OCI-LY7 (cell line): Measurements from ENCODE around the gene TSPAN5. TPM values are rescaled to one million over a fixed set of nuclear protein-coding genes. Genes with fewer than 3 reads are reported as not detected.
"Not testable (repeated sequence)": the region's sequence is repeated elsewhere in the genome, so short reads cannot be mapped to it uniquely, and the experiment has no call there.

Experiments used
- BruUV-seq: library from RNA; stranded (reverse); fragments of 400-500 nt; replicated peaks from 2 replicates; lab custom pipeline; 2021; lab: Mats Ljungman, UMichigan
- CTCF ChIA-PET: fragments of 300-600 bp; sonication (Branson Sonifier 250); formaldehyde crosslinking; loops from one replicate; lab custom pipeline; 2022; ENCODE audit warnings: antibody characterized with exemption; ENCODE audit not compliant: unreplicated experiment; lab: Charles Lee
- POLR2A ChIA-PET: fragments of 300-600 bp; sonication (Branson Sonifier 250); formaldehyde crosslinking; loops from one replicate; lab custom pipeline; 2022; ENCODE audit warnings: antibody characterized with exemption; lab: Charles Lee
- DNase-seq: peaks from one replicate; pipeline ENCODE4 v3.0.0-alpha.2; 2015; ENCODE audit warnings: low spot score
- H2AFZ ChIP-seq: fragments of 200-600 bp; sonication (generic), shearing (Covaris generic); 2 replicates; pipeline ENCODE4 v1.6.1; 2014; ENCODE audit warnings: mild to moderate bottlenecking, antibody characterized with exemption, low read length, moderate library complexity
- H3K27ac ChIP-seq: fragments of 200-600 bp; sonication (generic); 2 replicates; pipeline ENCODE4 v1.5.1; 2014; ENCODE audit warnings: mixed run types, low read depth, mild to moderate bottlenecking, moderate library complexity, low read length, inconsistent platforms; ENCODE audit not compliant: poor library complexity, severe bottlenecking
- H3K36me3 ChIP-seq: fragments of 200-600 bp; sonication (generic); 2 replicates; pipeline ENCODE4 v1.6.1; 2014; ENCODE audit warnings: mild to moderate bottlenecking, antibody characterized with exemption, low read length, moderate library complexity, mixed read lengths; ENCODE audit not compliant: insufficient read depth
- H3K4me1 ChIP-seq: fragments of 200-600 bp; sonication (generic); 2 replicates; pipeline ENCODE4 v1.5.1; 2014; ENCODE audit warnings: mild to moderate bottlenecking, low read length; ENCODE audit not compliant: insufficient read depth, poor library complexity, severe bottlenecking
- H3K4me2 ChIP-seq: fragments of 200-600 bp; sonication (generic); 2 replicates; pipeline ENCODE4 v1.6.1; 2014; ENCODE audit warnings: mild to moderate bottlenecking, low read length
- H3K4me3 ChIP-seq: fragments of 200-600 bp; sonication (generic); 2 replicates; pipeline ENCODE4 v1.5.1; 2014; ENCODE audit warnings: mild to moderate bottlenecking, low read depth, low read length; ENCODE audit not compliant: poor library complexity, severe bottlenecking
- H3K79me2 ChIP-seq: fragments of 200-600 bp; sonication (generic); 2 replicates; pipeline ENCODE4 v1.6.1; 2016; ENCODE audit warnings: low read depth, mild to moderate bottlenecking, low read length, moderate library complexity, mixed read lengths; ENCODE audit not compliant: insufficient read depth
- H3K9me2 ChIP-seq: fragments of 200-600 bp; sonication (generic); 2 replicates; pipeline ENCODE4 v1.6.1; 2016; ENCODE audit warnings: mild to moderate bottlenecking, low read length, mixed read lengths; ENCODE audit not compliant: insufficient read depth
- H3K9me3 ChIP-seq: fragments of 200-600 bp; sonication (generic); 2 replicates; pipeline ENCODE4 v1.6.1; 2014; ENCODE audit warnings: mild to moderate bottlenecking, mixed run types, low read length, mixed read lengths
- H4K20me1 ChIP-seq: fragments of 200-600 bp; sonication (generic); 2 replicates; pipeline ENCODE4 v1.6.1; 2014; ENCODE audit warnings: mild to moderate bottlenecking, antibody characterized with exemption, low read length, moderate library complexity, mixed read lengths; ENCODE audit not compliant: insufficient read depth
- CTCF ChIP-seq: fragments of 200-600 bp; sonication (generic); conservative IDR thresholded peaks from 2 replicates; pipeline ENCODE4 v1.5.1; 2014; ENCODE audit warnings: mild to moderate bottlenecking, antibody characterized with exemption, low read length, moderate library complexity, mixed read lengths
- EZH2phosphoT487 ChIP-seq: fragments of 200-600 bp; sonication (generic); IDR thresholded peaks from 2 replicates; pipeline ENCODE4 v1.6.1; 2018; ENCODE audit warnings: low read depth, borderline replicate concordance, mild to moderate bottlenecking, mixed run types, antibody characterized with exemption, low read length, moderate library complexity, mixed read lengths
- intact Hi-C: fragments of 100-400 bp; cut with micrococcal nuclease; formaldehyde crosslinking; loops from one replicate; pipeline ENCODE4 v1.10.0; 2022; ENCODE audit not compliant: unreplicated experiment
- total RNA-seq, 2 experiments: library from RNA; depleted of rRNA in 1 of 2; stranded (reverse); fragments of >200 nt in 1 of 2; shearing (Covaris generic) in 1 of 2; gene quantifications; 2 replicates each; pipeline ENCODE4 v1.2.3, GENCODE V29; 2014 to 2022

The TSPAN5 gene
- total RNA-seq, 2 experiments from 2014 or later: not detected

GRCh38 chr4:98481167-98481566, 177.2 kb downstream of the TSPAN5 start:
- Histone ChIP-seq H3K27ac (no peak overlapping the region), H3K4me3 (no peak overlapping the region), H3K9me2 (no peaks in the 10 kb centered on the region), H2AFZ (no peak overlapping the region), H4K20me1 (no peaks in the 10 kb centered on the region), H3K9me3 (no peaks in the 10 kb centered on the region), H3K4me2 (no peak overlapping the region), H3K79me2 (no peaks in the 10 kb centered on the region), H3K4me1 (no peaks in the 10 kb centered on the region), H3K36me3 (no peaks in the 10 kb centered on the region)
- ChIA-PET POLR2A (interaction anchor here (2.1 kb wide), 1 partner anchor 9 kb away, joined by 4 read pairs; no protein-coding TSS in a partner anchor), CTCF (interaction anchor here (1.2 kb wide), 1 partner anchor 14 kb away, joined by 5 read pairs; no protein-coding TSS in a partner anchor)
- no peak for DNase-seq
- intact Hi-C loops: no loop called here
- no TSS peak for BruUV-seq
- TF ChIP-seq CTCF (no peak), EZH2phosphoT487 (no peak)

- DNase-seq: no peak
- Histone ChIP-seq H3K4me2 (no peak overlapping the region), H3K79me2 (no peaks in the 10 kb centered on the region), H3K4me3 (no peak overlapping the region), H3K4me1 (no peaks in the 10 kb centered on the region), H3K9me2 (no peaks in the 10 kb centered on the region), H2AFZ (no peak overlapping the region), H3K9me3 (no peaks in the 10 kb centered on the region), H3K36me3 (no peaks in the 10 kb centered on the region), H3K27ac (no peak overlapping the region), H4K20me1 (no peaks in the 10 kb centered on the region)
- CTCF ChIA-PET: no interaction called here
- POLR2A ChIA-PET: interaction anchor here (0.6 to 2.1 kb wide), 2 partner anchors 9 to 223 kb away, joined by 3 to 4 read pairs; no protein-coding TSS in a partner anchor
- intact Hi-C loops: no loop called here
- TF ChIP-seq EZH2phosphoT487: no peak
- no peak for TF ChIP-seq CTCF
- BruUV-seq: no TSS peak
These were observed 177.9 kb downstream of the TSPAN5 start for GRCh38 chr4:98480535-98480934.

- intact Hi-C loops, H3K27ac ChIP-seq, H3K9me3 ChIP-seq, CTCF ChIA-PET, H3K4me1 ChIP-seq, H3K4me3 ChIP-seq, H3K79me2 ChIP-seq, H3K36me3 ChIP-seq, H3K4me2 ChIP-seq, BruUV-seq, H3K9me2 ChIP-seq, H4K20me1 ChIP-seq, H2AFZ ChIP-seq, DNase-seq: not testable (repeated sequence)
- POLR2A ChIA-PET: interaction anchor here (0.6 kb wide), 1 partner anchor 757 kb away, joined by 3 read pairs; no protein-coding TSS in a partner anchor
These were observed 178.8 kb downstream of the TSPAN5 start for GRCh38 chr4:98479590-98479989.
